Measurements from ENCODE around the gene NXPH2.

DNA sequence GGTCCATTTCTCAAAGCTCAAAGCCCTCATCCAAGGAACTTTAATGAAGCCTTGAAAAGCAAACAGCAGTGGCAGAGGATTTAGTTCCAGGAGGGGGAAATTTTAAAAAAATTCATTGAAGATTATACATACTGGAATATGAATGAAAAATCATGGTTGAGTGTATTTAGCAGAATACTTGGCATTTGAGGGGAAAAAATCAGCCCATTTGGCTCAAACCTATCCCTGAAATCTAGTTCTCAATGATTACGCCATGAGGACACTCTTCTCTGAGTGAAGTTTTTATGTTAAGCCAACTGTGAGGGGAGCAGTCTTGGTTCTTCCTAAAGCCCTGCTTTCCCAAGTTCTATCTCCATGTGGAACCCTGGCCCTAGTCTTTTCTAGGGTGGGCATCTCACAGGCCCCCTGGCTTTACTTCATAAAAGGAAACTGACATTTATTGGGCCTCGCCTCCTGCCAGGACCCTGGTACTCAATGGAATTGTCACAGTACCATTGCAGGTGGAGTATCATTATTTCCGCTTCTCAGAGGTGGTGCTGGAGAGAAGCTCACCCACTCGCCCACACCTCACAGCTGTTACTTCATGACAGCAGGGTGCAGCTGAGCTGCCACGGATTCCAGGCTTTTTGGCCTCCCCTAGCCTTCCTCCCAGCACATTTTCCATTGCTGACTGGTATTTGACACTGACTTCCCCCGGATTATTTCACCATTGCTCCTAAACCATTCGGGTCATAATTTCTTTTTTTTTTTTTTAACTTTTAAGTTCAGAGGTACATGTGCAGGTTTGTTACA is 56.8 kb downstream of the NXPH2 start:
- TF ChIP-seq, protein P1, sequence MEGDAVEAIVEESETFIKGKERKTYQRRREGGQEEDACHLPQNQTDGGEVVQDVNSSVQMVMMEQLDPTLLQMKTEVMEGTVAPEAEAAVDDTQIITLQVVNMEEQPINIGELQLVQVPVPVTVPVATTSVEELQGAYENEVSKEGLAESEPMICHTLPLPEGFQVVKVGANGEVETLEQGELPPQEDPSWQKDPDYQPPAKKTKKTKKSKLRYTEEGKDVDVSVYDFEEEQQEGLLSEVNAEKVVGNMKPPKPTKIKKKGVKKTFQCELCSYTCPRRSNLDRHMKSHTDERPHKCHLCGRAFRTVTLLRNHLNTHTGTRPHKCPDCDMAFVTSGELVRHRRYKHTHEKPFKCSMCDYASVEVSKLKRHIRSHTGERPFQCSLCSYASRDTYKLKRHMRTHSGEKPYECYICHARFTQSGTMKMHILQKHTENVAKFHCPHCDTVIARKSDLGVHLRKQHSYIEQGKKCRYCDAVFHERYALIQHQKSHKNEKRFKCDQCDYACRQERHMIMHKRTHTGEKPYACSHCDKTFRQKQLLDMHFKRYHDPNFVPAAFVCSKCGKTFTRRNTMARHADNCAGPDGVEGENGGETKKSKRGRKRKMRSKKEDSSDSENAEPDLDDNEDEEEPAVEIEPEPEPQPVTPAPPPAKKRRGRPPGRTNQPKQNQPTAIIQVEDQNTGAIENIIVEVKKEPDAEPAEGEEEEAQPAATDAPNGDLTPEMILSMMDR (IDR thresholded peaks at IDR 0.05; ENCODE audit: low read depth, low read length), result no peak
- TF ChIP-seq EZH2phosphoT487 (IDR thresholded peaks at IDR 0.05; ENCODE audit: low read depth), result no peak

Measured in OCI-LY3 (cell line).